Adrenal gland (tissue), 12 donors: ENCODE results near the gene TSN. TPM values are rescaled to one million over a fixed set of nuclear protein-coding genes. Genes with fewer than 3 reads are reported as not detected.

Source experiments
- DNase-seq, 7 donors: peaks; one replicate each; pipeline ENCODE4 v3.0.0-alpha.2; 2019 to 2020
- H3K27ac ChIP-seq, 5 donors: fragments of 200-600 bp; sonication (generic) in 4 of 5; 1 replicate in 3 of 5; 2 replicates in 2 of 5; pipeline versions ENCODE4 v1.5.1 to v1.8.0; 2016 to 2020; ENCODE audit warnings: mild to moderate bottlenecking in 1 of 5
- H3K27me3 ChIP-seq: fragments of 200-600 bp; 2 replicates; pipeline ENCODE4 v1.8.0; 2021
- H3K36me3 ChIP-seq, 2 donors: fragments of 200-600 bp; replicated peaks in 1 of 2; 1 replicate in 1 of 2; 2 replicates in 1 of 2; pipeline versions ENCODE4 v1.5.1 to v1.8.0; 2018 to 2022
- H3K4me1 ChIP-seq, 2 donors: fragments of 200-600 bp; replicated peaks in 1 of 2; 1 replicate in 1 of 2; 2 replicates in 1 of 2; pipeline versions ENCODE4 v1.5.1 to v1.8.0; 2018 to 2021
- H3K4me3 ChIP-seq, 4 donors: fragments of 200-600 bp; sonication (generic) in 3 of 4; one replicate each; pipeline ENCODE4 v1.5.1; 2016 to 2018
- H3K9me3 ChIP-seq, 3 donors: fragments of 200-600 bp; sonication (generic) in 1 of 3; replicated peaks in 1 of 3; 1 replicate in 2 of 3; 2 replicates in 1 of 3; pipeline versions ENCODE4 v1.5.1 to v1.8.0; 2016 to 2021
- POLR2A ChIP-seq, 2 donors: fragments of 450-650 bp; IDR thresholded peaks; one replicate each; pipeline ENCODE4 v1.6.1; 2017; ENCODE audit warnings: antibody characterized with exemption in 2 of 2, mild to moderate bottlenecking in 2 of 2, moderate library complexity in 1 of 2
- WGBS, 4 donors: extraction: QIAGEN DNeasy Blood & Tissue Kit in 2 of 4; methylation state at CpG; one replicate each; pipeline versions ENCODE4 v1.1.5 to v1.1.7; 2013 to 2017; 5-methylcytosine and 5-hydroxymethylcytosine counted together
- intact Hi-C, 2 donors: fragments of 100-400 bp; cut with DNase I; formaldehyde crosslinking; loops; one replicate each; pipeline versions ENCODE4 v1.14.1 to v1.15.0; 2022 to 2023
- polyA plus RNA-seq, 3 donors: library from polyadenylated mRNA; stranded (reverse); fragments of 200-250 nt in 2 of 3; fragments of 350-450 nt in 1 of 3; fragmentation: Illumina TruSeq in 1 of 3; extraction: RNeasy Lipid Tissue Mini Kit (QIAGEN cat#74804) in 1 of 3; gene quantifications; one replicate each; pipeline ENCODE4 v1.2.3, GENCODE V29; 2013 to 2014
- total RNA-seq, 9 donors: library from RNA; depleted of rRNA in 4 of 9; stranded (reverse); fragments of >200 nt in 4 of 9; fragments of 120-200 nt in 1 of 9; fragmentation: NEBNext Ultra II Directional in 1 of 9; extraction: Animal tissue kit (Norgen Biotek cat#: 25700) in 1 of 9; gene quantifications; one replicate each; pipeline versions ENCODE4 v1.1.0 to v1.2.4, GENCODE V29; 2013 to 2023
- TF ChIP-seq, protein P1 (sequence below), 6 experiments: fragments of 450-650 bp in 4 of 6; fragments of 200-600 bp in 2 of 6; sonication (generic) in 1 of 6; IDR thresholded peaks; 1 replicate in 5 of 6; 2 replicates in 1 of 6; pipeline versions ENCODE4 v1.5.1 to v1.8.0; 2016 to 2021; ENCODE audit warnings: antibody characterized with exemption in 6 of 6, mild to moderate bottlenecking in 2 of 6, moderate library complexity in 1 of 6
- donor health status: healthy with polysubstance abuse.
- donor health status: Bipolar disorder and iron deficiency.
- donor health status: DM: yes; HTN: yes; CAD: no.
- donor health status: DM: no; HTN: no; CAD: no.
- donor health status: DM: no; HTN: no; CAD: no.
- donor health status: DM: yes; HTN: yes; CAD: no.

Gene TSN
- total and polyA plus RNA-seq, 12 donors, result 16.3 to 152 (median 47.3) TPM

- intact Hi-C loops, result no loop called here
- Histone ChIP-seq H3K27ac (no peak overlapping the region), H3K4me1 (no peaks in the 10 kb centered on the region), H3K9me3 (no peaks in the 10 kb centered on the region), H3K4me3 (no peak overlapping the region), H3K27me3 (no peaks in the 10 kb centered on the region), H3K36me3 (no peaks in the 10 kb centered on the region)
- DNase-seq, result no peak
- WGBS, 4 donors, result 66 to 82% (median 75%) methylated on average over 4 of the region's 4 CpGs
- TF ChIP-seq, protein P1, sequence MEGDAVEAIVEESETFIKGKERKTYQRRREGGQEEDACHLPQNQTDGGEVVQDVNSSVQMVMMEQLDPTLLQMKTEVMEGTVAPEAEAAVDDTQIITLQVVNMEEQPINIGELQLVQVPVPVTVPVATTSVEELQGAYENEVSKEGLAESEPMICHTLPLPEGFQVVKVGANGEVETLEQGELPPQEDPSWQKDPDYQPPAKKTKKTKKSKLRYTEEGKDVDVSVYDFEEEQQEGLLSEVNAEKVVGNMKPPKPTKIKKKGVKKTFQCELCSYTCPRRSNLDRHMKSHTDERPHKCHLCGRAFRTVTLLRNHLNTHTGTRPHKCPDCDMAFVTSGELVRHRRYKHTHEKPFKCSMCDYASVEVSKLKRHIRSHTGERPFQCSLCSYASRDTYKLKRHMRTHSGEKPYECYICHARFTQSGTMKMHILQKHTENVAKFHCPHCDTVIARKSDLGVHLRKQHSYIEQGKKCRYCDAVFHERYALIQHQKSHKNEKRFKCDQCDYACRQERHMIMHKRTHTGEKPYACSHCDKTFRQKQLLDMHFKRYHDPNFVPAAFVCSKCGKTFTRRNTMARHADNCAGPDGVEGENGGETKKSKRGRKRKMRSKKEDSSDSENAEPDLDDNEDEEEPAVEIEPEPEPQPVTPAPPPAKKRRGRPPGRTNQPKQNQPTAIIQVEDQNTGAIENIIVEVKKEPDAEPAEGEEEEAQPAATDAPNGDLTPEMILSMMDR (IDR thresholded peaks at IDR 0.05), result no peak
- TF ChIP-seq POLR2A (IDR thresholded peaks at IDR 0.05), result no peak
Measured at GRCh38 chr2:121796239-121796638, 40.8 kb downstream of the TSN start.

- Histone ChIP-seq H3K4me1 (no peaks in the 10 kb centered on the region), H3K4me3 (no peak overlapping the region), H3K27ac (no peak overlapping the region), H3K27me3 (no peaks in the 10 kb centered on the region), H3K36me3 (no peaks in the 10 kb centered on the region), H3K9me3 (no peaks in the 10 kb centered on the region)
- WGBS, 4 donors, result 80 to 93% (median 88%) methylated on average over 1 of the region's 1 CpG
- DNase-seq, result no peak
- TF ChIP-seq, protein P1 (IDR thresholded peaks at IDR 0.05), result no peak
- no peak for TF ChIP-seq POLR2A (IDR thresholded peaks at IDR 0.05)
- intact Hi-C loops, result no loop called here
Measured at GRCh38 chr2:121798617-121799016, 43.2 kb downstream of the TSN start.

GRCh38 chr2:121801916-121802315 lies 46.5 kb downstream of the TSN start:
- 53 to 69% (median 56%) methylated on average over 2 of the region's 2 CpGs for WGBS, 4 donors
- Histone ChIP-seq H3K27ac (no peak overlapping the region), H3K9me3 (no peaks in the 10 kb centered on the region), H3K36me3 (no peaks in the 10 kb centered on the region), H3K27me3 (no peaks in the 10 kb centered on the region), H3K4me3 (no peak overlapping the region), H3K4me1 (no peaks in the 10 kb centered on the region)
- DNase-seq, result no peak
- TF ChIP-seq, protein P1 (IDR thresholded peaks at IDR 0.05), result no peak
- no peak for TF ChIP-seq POLR2A (IDR thresholded peaks at IDR 0.05)
- intact Hi-C loops, result no loop called here

GRCh38 chr2:121803503-121803902 lies 48.1 kb downstream of the TSN start:
- Histone ChIP-seq H3K4me3 (no peak overlapping the region), H3K36me3 (no peaks in the 10 kb centered on the region), H3K9me3 (no peaks in the 10 kb centered on the region), H3K27ac (no peak overlapping the region), H3K27me3 (no peaks in the 10 kb centered on the region), H3K4me1 (no peaks in the 10 kb centered on the region)
- 58 to 73% (median 65%) methylated on average over 2 of the region's 2 CpGs for WGBS, 4 donors
- no peak for DNase-seq
- intact Hi-C loops, result no loop called here
- no peak for TF ChIP-seq POLR2A (IDR thresholded peaks at IDR 0.05)
- TF ChIP-seq, protein P1 (IDR thresholded peaks at IDR 0.05), result no peak
